Testis (tissue), 2 donors: ENCODE measurements around the gene TFEB.

ENCODE experiments used
- CTCF ChIP-seq, 3 experiments: fragments of 450-650 bp in 2 of 3; fragments of 200-600 bp in 1 of 3; sonication (generic) in 1 of 3; IDR thresholded peaks; one replicate each; pipeline ENCODE4 v1.5.1; 2016 to 2019; ENCODE audit warnings: antibody characterized with exemption in 3 of 3, mild to moderate bottlenecking in 2 of 3, moderate library complexity in 1 of 3
- POLR2A ChIP-seq: fragments of 450-650 bp; IDR thresholded peaks from one replicate; pipeline ENCODE4 v1.6.1; 2017; ENCODE audit warnings: antibody characterized with exemption, mild to moderate bottlenecking, moderate library complexity

GRCh38 chr6:41657131-41658094 is 78.0 kb downstream of the TFEB start:
- no peak for TF ChIP-seq CTCF (IDR thresholded peaks at IDR 0.05)
- TF ChIP-seq POLR2A = no peak
